HG03095 (cell line): Measurements from ENCODE around the gene AOC1.
"Not testable (repeated sequence)": the region's sequence is repeated elsewhere in the genome, so short reads cannot be mapped to it uniquely, and the experiment has no call there.

Source experiments
- ATAC-seq: cut with Tn5 transposase; IDR thresholded peaks from one replicate; pipeline ENCODE4 v1.9.1; 2021; ENCODE audit warnings: moderate library complexity; ENCODE audit not compliant: unreplicated experiment

Gene AOC1

GRCh38 chr7:150891740-150892139, 39.4 kb downstream of the AOC1 start:
- ATAC-seq: no peak

- ATAC-seq: no peak
Observed at GRCh38 chr7:150895809-150896208, 43.5 kb downstream of the AOC1 start.

GRCh38 chr7:150896562-150897209, 44.4 kb downstream of the AOC1 start:
- no peak for ATAC-seq

- ATAC-seq: peak; percentile 77
Observed at GRCh38 chr7:150897502-150898474, 45.5 kb downstream of the AOC1 start.

GRCh38 chr7:150898475-150899011, 46.2 kb downstream of the AOC1 start:
- no peak for ATAC-seq

- ATAC-seq: no peak
Observed at GRCh38 chr7:150900675-150901074, 48.4 kb downstream of the AOC1 start.

- no peak for ATAC-seq
Observed at GRCh38 chr7:150901160-150902035, 49.1 kb downstream of the AOC1 start.

- ATAC-seq: no peak
Observed at GRCh38 chr7:150902078-150903033, 50.0 kb downstream of the AOC1 start.

GRCh38 chr7:150903606-150904005, 51.3 kb downstream of the AOC1 start:
- no peak for ATAC-seq

- no peak for ATAC-seq
Observed at GRCh38 chr7:150904011-150904909, 51.9 kb downstream of the AOC1 start.

GRCh38 chr7:150908173-150908572, 55.9 kb downstream of the AOC1 start:
- no peak for ATAC-seq

GRCh38 chr7:150909200-150909995, 57.1 kb downstream of the AOC1 start:
- no peak for ATAC-seq

- not testable (repeated sequence) for ATAC-seq
Observed at GRCh38 chr7:150910305-150910995, 58.1 kb downstream of the AOC1 start.

GRCh38 chr7:150910996-150911422, 58.7 kb downstream of the AOC1 start:
- no peak for ATAC-seq
